ENCODE data around the gene ELOVL1.
"Not testable (repeated sequence)": the region's sequence is repeated elsewhere in the genome, so short reads cannot be mapped to it uniquely, and the experiment has no call there.

GRCh38 chr1:43413426-43413825 is 45.6 kb upstream of the ELOVL1 start:
- TF ChIP-seq CTCF (IDR thresholded peaks at IDR 0.05; ENCODE audit: insufficient read depth, low read length, poor library complexity, severe bottlenecking); EZH2phosphoT487 (conservative IDR thresholded peaks at IDR 0.05; ENCODE audit: low read length): not testable (repeated sequence)
